Measurements from ENCODE around the gene SLC36A1. TPM values are rescaled to one million over a fixed set of nuclear protein-coding genes. Genes with fewer than 3 reads are reported as not detected.

Gene SLC36A1
- polyA plus RNA-seq, 1 donor (not counting 4 experiments of a cell fraction or from before 2014, with no cell fraction given), result 9.6 TPM

DNA sequence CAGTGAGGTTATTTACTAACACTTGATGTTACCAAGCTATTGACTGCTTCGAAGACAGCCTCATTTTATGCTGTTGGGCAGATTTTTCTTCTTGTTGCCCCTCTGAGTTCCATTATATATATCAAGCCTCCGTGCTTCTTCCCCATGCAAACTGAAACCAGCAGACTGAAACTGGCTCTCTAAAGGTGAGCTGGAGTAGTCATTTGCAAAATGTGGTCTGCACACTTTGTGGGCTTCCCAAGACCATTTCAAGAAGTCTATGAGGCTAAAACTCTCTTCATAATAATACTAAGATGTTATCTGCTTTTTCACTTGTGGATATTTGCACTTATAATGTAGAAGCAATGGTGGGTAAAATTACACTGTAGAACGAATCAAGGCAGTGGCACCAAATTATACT, 13.9 kb downstream of the SLC36A1 start:
- H3K9me3 ChIP-seq (ENCODE audit: control insufficient read depth, low read depth, low read length), result no peaks in the 10 kb centered on the region
- no peak overlapping the region for H3K4me2 ChIP-seq (ENCODE audit: control insufficient read depth, extremely low read depth, insufficient read depth, low read depth, low read length)
- TF ChIP-seq, protein P1, sequence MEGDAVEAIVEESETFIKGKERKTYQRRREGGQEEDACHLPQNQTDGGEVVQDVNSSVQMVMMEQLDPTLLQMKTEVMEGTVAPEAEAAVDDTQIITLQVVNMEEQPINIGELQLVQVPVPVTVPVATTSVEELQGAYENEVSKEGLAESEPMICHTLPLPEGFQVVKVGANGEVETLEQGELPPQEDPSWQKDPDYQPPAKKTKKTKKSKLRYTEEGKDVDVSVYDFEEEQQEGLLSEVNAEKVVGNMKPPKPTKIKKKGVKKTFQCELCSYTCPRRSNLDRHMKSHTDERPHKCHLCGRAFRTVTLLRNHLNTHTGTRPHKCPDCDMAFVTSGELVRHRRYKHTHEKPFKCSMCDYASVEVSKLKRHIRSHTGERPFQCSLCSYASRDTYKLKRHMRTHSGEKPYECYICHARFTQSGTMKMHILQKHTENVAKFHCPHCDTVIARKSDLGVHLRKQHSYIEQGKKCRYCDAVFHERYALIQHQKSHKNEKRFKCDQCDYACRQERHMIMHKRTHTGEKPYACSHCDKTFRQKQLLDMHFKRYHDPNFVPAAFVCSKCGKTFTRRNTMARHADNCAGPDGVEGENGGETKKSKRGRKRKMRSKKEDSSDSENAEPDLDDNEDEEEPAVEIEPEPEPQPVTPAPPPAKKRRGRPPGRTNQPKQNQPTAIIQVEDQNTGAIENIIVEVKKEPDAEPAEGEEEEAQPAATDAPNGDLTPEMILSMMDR (optimal IDR thresholded peaks at IDR 0.05 in 1 of 3, IDR thresholded peaks at IDR 0.05 in 1 of 3, conservative IDR thresholded peaks at IDR 0.05 in 1 of 3; ENCODE audit: extremely low read depth in 1 of 3, insufficient read depth in 2 of 3, low read length in 3 of 3), result no peak
- TF ChIP-seq EZH2 (IDR thresholded peaks at IDR 0.05; ENCODE audit: low read length), result no peak
- H2AFZ ChIP-seq (ENCODE audit: control insufficient read depth, low read length), result no peak overlapping the region
- H3K9me1 ChIP-seq (ENCODE audit: control insufficient read depth, extremely low read depth, insufficient read depth, low read length), result no peaks in the 10 kb centered on the region
- peaks cover 0 to 10% of the 10 kb centered on the region in 2 experiments for H3K36me3 ChIP-seq (ENCODE audit: control insufficient read depth in 2 of 2, extremely low read depth in 1 of 2, insufficient read depth in 2 of 2, low read length in 2 of 2)
- H4K20me1 ChIP-seq (ENCODE audit: control insufficient read depth, extremely low read depth, insufficient read depth, low read length), result no peaks in the 10 kb centered on the region
- H3K4me3 ChIP-seq (ENCODE audit: control insufficient read depth in 2 of 3, extremely low read depth in 1 of 3, insufficient read depth in 2 of 3, low read depth in 1 of 3, low read length in 3 of 3), result no peak overlapping the region
- H3K27me3 ChIP-seq (ENCODE audit: control insufficient read depth, extremely low read depth, insufficient read depth, low read length), result no peaks in the 10 kb centered on the region
- FAIRE-seq (no peak), DNase-seq (ENCODE audit: low read depth, low spot score) (no peak)
- H3K79me2 ChIP-seq (ENCODE audit: control insufficient read depth, insufficient read depth, low read length), result no peaks in the 10 kb centered on the region
- H3K4me1 ChIP-seq (ENCODE audit: control insufficient read depth, extremely low read depth, insufficient read depth, low read length), result no peaks in the 10 kb centered on the region
- H3K9ac ChIP-seq (ENCODE audit: control insufficient read depth, extremely low read depth, insufficient read depth, low read length), result no peak overlapping the region
- no peak overlapping the region for H3K27ac ChIP-seq (ENCODE audit: control insufficient read depth, insufficient read depth, low read length)
- dilution Hi-C loops (cut with MboI; ENCODE audit: extremely low pct_ligation_motif_present, low sequenced_read_pairs), result no loop called here

DNA sequence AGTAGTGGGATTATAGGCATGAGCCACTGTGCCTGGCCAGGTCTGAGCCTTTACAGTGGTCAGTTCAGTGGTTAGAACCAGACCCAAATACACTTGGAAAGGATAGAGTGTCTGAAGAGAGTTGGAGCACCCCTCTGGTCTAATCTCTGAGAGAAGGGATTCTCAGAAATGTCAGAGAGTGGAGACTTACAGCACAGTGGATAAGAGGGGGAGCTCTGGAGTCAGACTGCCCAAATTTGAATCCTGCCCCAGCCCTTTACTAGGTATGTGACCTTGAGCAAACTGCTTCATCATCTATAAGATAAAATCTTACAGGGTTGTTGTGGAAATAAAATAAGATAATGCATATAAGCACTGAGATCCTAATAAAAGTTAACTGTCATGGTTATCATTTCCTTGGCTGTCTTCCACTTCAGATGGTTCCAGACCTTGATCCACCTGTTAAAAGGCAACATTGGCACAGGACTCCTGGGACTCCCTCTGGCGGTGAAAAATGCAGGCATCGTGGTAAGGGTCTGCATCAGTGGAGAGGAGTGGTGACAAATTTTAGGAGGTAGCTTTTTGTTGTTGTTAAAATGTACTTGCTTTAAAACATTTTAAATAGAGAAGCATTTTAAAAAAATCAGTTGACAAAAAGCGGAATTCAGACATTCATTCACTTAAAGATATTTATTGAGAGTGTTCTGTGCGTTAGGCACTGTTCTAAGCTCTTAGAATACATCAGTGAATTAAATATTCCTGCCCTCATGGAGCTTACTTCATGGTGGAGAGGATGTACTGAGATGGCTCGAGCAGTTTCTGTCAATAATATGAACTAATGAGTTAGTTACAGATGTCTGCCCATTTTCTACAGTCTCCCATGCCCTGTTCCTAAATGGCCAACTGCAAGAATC, 16.0 kb downstream of the SLC36A1 start:
- Histone ChIP-seq H3K9me1 (ENCODE audit: control insufficient read depth, extremely low read depth, insufficient read depth, low read length) (no peaks in the 10 kb centered on the region), H2AFZ (ENCODE audit: control insufficient read depth, low read length) (no peak overlapping the region), H3K79me2 (ENCODE audit: control insufficient read depth, insufficient read depth, low read length) (no peaks in the 10 kb centered on the region), H3K27me3 (ENCODE audit: control insufficient read depth, extremely low read depth, insufficient read depth, low read length) (no peaks in the 10 kb centered on the region), H3K4me3 (ENCODE audit: control insufficient read depth in 2 of 3, extremely low read depth in 1 of 3, insufficient read depth in 2 of 3, low read depth in 1 of 3, low read length in 3 of 3) (no peak overlapping the region), H4K20me1 (ENCODE audit: control insufficient read depth, extremely low read depth, insufficient read depth, low read length) (no peaks in the 10 kb centered on the region), H3K4me1 (ENCODE audit: control insufficient read depth, extremely low read depth, insufficient read depth, low read length) (no peaks in the 10 kb centered on the region), H3K9me3 (ENCODE audit: control insufficient read depth, low read depth, low read length) (no peaks in the 10 kb centered on the region), H3K36me3 (ENCODE audit: control insufficient read depth in 2 of 2, extremely low read depth in 1 of 2, insufficient read depth in 2 of 2, low read length in 2 of 2) (peaks cover 2 to 15% of the 10 kb centered on the region in 2 experiments), H3K9ac (ENCODE audit: control insufficient read depth, extremely low read depth, insufficient read depth, low read length) (no peak overlapping the region), H3K4me2 (ENCODE audit: control insufficient read depth, extremely low read depth, insufficient read depth, low read depth, low read length) (no peak overlapping the region), H3K27ac (ENCODE audit: control insufficient read depth, insufficient read depth, low read length) (no peak overlapping the region)
- TF ChIP-seq, protein P1 (optimal IDR thresholded peaks at IDR 0.05 in 1 of 3, IDR thresholded peaks at IDR 0.05 in 1 of 3, conservative IDR thresholded peaks at IDR 0.05 in 1 of 3; ENCODE audit: extremely low read depth in 1 of 3, insufficient read depth in 2 of 3, low read length in 3 of 3), result peak; percentile 21 to 35 (median 31)
- no peak for TF ChIP-seq EZH2 (IDR thresholded peaks at IDR 0.05; ENCODE audit: low read length)
- dilution Hi-C loops (cut with MboI; ENCODE audit: extremely low pct_ligation_motif_present, low sequenced_read_pairs), result no loop called here
- no peak for FAIRE-seq
- DNase-seq (ENCODE audit: low read depth, low spot score), result no peak
